Prostate gland (tissue), 2 donors: ENCODE results near the gene FAM120B.

ENCODE experiments used
- POLR2AphosphoS5 ChIP-seq: sonication (generic); formaldehyde crosslinking; IDR thresholded peaks from one replicate; pipeline ENCODE4 v1.6.1; 2017; ENCODE audit warnings: antibody characterized with exemption
- TF ChIP-seq, protein P1 (sequence below), 4 experiments: fragments of 200-600 bp in 2 of 4; fragments of 450-650 bp in 2 of 4; sonication (generic) in 2 of 4; IDR thresholded peaks; 1 replicate in 3 of 4; 2 replicates in 1 of 4; pipeline ENCODE4 v1.5.1; 2016 to 2019; ENCODE audit warnings: antibody characterized with exemption in 4 of 4, mild to moderate bottlenecking in 2 of 4, moderate library complexity in 2 of 4

DNA sequence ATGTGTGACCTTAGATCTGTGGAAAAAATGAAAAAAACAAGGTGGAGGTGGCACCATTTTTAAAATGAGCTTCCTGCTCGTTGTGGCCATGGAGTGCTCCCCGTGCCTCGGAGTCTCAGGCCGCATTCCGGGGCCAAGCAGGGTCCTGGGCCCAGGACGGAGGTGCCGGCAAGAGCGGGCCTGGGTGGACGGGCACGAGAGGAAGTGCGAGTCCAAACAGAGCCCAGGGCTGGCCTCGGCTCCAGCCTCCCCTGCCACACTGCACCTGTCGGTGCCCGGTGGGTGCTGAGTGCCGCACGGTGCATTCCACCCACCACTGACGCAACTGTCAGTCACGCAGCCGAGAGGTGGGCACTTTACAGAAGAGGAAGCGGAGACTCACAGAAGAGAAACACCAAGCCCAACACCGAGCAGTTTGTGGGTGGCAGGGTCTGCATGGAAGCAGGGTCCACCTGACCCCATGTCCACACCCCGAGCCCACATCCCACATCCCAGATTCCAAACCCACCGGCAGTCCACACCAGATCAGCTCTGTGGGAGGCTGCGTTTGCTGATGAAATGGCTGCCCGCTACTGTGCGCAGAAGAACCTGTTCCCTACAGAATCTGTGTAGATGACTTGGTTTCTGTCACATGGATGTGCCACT, 148.9 kb downstream of the FAM120B start:
- TF ChIP-seq, protein P1, sequence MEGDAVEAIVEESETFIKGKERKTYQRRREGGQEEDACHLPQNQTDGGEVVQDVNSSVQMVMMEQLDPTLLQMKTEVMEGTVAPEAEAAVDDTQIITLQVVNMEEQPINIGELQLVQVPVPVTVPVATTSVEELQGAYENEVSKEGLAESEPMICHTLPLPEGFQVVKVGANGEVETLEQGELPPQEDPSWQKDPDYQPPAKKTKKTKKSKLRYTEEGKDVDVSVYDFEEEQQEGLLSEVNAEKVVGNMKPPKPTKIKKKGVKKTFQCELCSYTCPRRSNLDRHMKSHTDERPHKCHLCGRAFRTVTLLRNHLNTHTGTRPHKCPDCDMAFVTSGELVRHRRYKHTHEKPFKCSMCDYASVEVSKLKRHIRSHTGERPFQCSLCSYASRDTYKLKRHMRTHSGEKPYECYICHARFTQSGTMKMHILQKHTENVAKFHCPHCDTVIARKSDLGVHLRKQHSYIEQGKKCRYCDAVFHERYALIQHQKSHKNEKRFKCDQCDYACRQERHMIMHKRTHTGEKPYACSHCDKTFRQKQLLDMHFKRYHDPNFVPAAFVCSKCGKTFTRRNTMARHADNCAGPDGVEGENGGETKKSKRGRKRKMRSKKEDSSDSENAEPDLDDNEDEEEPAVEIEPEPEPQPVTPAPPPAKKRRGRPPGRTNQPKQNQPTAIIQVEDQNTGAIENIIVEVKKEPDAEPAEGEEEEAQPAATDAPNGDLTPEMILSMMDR (IDR thresholded peaks at IDR 0.05): no peak
- no peak for TF ChIP-seq POLR2AphosphoS5
